ENCODE measurements around the gene SYNM.

The SYNM gene

GRCh38 chr15:99169769-99170311 is 65.0 kb downstream of the SYNM start:
- DNase-seq: no peak

GRCh38 chr15:99170476-99171065 is 65.7 kb downstream of the SYNM start:
- DNase-seq: no peak

- DNase-seq: no peak
Measured at GRCh38 chr15:99172171-99172570, 67.3 kb downstream of the SYNM start.

DNA sequence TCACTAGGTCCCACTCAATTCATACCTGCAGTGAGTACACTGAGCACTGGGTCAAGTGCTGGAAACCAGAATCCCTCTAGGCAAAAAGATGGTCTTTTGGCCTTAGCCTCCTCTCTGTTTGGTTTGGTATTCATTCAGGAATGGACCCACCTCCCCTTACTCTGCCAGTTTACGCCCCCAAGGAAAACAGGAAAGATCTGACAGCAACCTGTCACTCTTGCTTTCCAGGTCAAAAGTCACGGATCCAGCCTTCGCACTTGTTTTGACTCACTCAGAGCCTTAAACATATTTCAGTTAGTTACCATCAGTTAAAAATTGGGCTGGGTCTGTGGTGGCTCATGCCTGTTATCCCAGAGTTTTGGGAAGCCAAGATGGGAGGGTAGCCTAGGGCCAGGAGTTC is 68.1 kb downstream of the SYNM start:
- DNase-seq: no peak

- no peak for DNase-seq
Measured at GRCh38 chr15:99174567-99175395, 69.9 kb downstream of the SYNM start.

DNA sequence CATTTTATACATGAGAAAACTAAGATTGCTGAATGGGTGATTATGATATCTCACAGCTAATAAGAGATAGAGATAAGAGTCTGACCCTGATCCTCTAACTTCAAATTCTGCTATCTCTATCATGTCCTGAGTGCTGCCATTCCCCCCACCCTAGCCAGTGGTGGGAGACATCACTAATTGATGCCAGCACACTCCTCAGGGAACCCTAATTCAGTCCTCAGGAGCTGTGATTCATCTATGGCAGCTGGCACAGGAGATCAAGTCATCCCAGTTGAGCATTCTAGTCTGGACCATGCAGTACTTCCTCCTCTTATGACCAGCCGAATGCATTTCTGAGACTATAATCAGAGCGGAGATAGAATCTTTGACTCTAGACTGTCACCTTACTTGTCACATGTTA is 71.9 kb downstream of the SYNM start:
- no peak for DNase-seq

- DNase-seq: no peak
Measured at GRCh38 chr15:99177679-99178078, 72.8 kb downstream of the SYNM start.

DNA sequence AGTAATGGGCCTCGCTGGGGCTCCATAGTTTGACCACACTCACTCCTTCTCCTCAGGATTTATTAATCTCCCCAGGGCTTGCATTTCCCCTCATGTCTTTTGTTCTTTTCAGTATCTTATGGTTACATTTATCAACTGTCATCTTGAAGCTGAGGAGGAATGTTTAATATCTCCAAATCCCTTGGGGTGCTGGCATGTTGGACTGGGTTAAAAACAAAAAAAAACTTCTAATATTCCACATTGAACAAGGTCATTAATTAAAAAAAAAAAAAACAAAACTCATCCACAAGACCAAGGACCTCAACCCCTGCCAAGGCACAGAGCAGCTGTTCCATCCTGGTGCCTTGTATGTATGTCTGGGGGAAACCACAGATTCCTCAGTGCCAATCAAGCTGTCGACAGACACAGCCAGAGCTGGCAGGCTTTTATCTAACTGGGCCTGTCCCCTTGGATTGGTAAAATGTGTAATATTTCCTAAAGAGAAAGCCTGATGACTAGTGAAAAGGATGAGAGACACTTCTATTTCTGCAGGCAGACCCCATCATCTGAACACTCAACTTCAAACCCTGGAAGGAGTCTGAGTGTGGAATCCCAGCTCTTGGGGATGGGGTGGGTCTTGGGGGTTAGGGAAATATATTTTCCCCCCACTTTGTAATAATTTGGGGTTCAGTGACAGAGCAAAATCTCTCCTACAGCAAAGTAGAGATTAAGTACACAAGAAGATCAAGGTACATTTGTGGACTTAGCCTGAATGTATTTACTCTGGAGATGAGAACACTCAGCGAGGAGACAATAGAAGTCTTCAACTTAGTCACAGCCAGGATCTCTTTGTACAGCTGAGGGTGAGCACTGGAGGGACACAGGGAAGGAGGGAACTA is 75.4 kb downstream of the SYNM start:
- DNase-seq: no peak

DNA sequence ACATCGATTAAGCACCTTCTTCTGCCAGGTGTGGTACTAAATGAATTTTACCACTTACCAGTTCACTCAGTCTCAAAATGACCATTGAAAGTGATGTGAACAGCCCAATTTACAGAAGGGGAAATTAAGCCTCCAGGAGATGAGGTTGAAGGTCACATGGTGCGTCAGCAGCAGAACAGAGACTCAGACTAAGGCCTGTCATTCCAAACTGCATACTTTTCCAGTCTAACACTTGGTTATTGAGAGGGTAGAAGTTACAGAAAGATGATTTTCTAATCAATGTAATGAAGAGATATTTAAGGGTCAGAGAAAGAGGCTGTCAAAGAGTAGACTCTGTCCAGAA is 76.1 kb downstream of the SYNM start:
- no peak for DNase-seq

DNA sequence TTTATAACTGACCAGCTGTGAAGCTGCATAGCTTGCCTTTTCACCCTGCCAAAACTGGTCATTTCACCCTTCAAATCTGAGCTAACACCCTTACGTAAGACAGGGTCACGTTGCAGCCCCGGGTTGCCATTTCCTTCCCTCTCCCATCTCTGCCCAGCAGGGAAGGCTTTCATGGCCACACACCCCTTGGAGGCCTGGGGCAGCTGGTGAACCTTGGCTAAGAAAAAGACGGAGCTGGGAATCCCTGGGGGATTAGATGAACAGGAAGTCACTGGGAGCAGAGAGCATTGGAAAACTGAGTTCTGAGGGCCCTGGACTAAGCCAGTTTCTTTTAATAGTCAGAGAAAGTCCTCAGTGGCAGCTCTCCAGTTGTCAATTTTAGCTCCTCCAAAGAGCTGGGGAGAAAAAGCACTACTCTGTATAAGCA is 76.7 kb downstream of the SYNM start:
- DNase-seq: no peak

- no peak for DNase-seq
Measured at GRCh38 chr15:99182791-99183190, 77.9 kb downstream of the SYNM start.

Measured in NCI-H446 treated with DMSO at 0.1 percent for 48 hours (cell line).